GM19328 (cell line): ENCODE results near the gene POU2F1.
"Not testable (repeated sequence)": the region's sequence is repeated elsewhere in the genome, so short reads cannot be mapped to it uniquely, and the experiment has no call there.

Source experiments
- ATAC-seq: cut with Tn5 transposase; IDR thresholded peaks from one replicate; pipeline ENCODE4 v1.9.1; 2021; ENCODE audit warnings: mild to moderate bottlenecking, moderate library complexity; ENCODE audit not compliant: unreplicated experiment

POU2F1 gene

GRCh38 chr1:167305706-167306277, 85.1 kb downstream of the POU2F1 start:
- ATAC-seq = no peak

GRCh38 chr1:167310732-167311131, 90.0 kb downstream of the POU2F1 start:
- ATAC-seq = no peak

GRCh38 chr1:167312871-167313270, 92.2 kb downstream of the POU2F1 start:
- no peak for ATAC-seq

DNA sequence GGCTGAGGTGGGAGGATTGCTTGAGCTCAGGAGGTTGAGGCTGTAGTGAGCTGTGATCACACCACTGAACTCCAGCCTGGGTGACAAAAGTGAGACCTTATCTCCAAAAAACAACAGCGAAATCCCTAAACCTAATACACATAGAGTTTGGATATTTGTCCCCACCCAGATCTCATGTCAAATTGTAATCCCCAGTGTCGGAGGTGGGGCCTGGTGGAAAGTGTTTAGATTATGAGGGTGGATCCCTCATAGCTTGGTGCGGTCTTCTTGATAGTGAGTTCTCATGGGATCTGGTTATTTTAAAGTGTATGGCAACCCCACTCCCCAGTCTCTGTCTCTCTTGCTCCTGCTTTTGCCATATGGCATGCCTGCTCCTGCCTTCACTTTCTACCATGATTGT, 94.0 kb downstream of the POU2F1 start:
- no peak for ATAC-seq

DNA sequence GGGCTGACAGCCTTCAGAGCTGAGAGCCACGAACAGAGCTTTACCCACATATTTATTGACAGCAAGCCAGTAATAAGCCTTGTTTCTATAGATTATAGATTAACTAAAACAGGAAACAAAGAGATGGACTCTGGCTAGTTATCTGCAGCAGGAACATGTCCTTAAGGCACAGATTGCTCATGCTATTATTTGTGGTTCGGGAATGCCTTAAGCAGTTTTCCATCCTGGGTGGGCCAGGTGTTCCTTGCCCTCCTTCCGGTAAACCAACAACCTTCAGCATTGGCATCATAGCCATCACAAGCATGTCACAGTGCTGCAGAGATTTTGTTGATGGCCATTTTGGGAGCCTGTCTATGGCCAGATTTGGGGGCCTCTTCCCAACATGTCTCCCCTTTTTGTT, 96.8 kb downstream of the POU2F1 start:
- ATAC-seq = no peak

DNA sequence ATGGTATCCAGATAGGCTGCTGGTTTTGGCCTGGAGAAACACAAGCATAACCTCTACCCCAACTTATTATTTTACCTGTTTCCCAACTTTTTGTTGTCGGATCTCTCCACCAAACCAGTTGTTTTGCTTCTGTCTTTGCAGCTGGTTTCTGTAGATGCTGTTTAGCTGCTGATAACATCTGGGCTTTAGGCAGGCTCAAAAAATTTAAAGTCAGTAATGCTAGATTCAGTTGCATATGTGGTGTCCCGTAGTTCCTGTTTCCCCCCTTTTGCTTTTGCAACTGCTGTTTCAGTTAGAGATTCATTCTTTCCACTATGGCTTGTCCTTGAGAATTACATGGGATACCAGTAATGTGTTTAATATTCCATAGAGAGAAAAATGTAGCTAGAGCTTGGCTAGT, 98.5 kb downstream of the POU2F1 start:
- not testable (repeated sequence) for ATAC-seq

- ATAC-seq = no peak
Observed at GRCh38 chr1:167322483-167322882, 101.8 kb downstream of the POU2F1 start.

DNA sequence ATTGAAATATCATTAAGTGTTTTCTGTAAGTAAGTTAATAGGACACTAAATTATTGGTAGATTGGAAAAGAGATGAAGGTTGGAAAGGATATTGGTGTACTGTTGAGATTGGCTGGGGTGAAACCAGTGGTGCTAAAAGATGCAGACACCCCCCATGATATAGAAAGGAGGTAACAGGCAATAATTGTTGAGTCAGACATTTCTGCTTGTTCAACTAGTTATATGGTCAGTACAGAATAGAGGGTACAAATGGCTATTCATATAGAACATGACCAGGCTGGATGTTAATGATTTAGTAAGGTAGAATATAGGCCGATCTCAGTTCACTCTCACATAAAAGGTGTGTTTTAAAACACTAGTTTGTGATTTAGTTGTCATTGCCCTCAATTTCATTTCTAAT, 104.5 kb downstream of the POU2F1 start:
- ATAC-seq = no peak

GRCh38 chr1:167328306-167328815, 107.7 kb downstream of the POU2F1 start:
- ATAC-seq = no peak

- peak; percentile 74 for ATAC-seq
Observed at GRCh38 chr1:167328816-167329483, 108.3 kb downstream of the POU2F1 start.

GRCh38 chr1:167330601-167331293, 110.1 kb downstream of the POU2F1 start:
- no peak for ATAC-seq

DNA sequence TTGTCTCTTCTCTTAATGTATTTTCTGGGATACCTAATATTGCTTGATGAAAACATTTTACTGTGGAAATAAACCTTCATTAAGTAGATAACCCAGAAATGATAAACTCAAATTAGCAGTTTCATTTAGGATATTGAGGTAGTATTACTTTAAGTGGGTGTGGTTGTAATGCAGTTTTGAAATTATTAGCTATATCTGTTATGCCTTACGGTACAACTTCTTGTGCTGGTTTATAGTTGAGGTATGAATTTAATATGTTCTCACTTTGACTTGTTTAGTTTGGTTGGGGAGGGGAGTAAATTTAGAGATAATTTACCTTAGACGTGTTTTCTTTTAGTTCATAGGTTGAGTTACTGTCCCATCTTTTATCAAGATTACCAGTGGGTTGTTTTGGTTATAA, 111.0 kb downstream of the POU2F1 start:
- no peak for ATAC-seq

DNA sequence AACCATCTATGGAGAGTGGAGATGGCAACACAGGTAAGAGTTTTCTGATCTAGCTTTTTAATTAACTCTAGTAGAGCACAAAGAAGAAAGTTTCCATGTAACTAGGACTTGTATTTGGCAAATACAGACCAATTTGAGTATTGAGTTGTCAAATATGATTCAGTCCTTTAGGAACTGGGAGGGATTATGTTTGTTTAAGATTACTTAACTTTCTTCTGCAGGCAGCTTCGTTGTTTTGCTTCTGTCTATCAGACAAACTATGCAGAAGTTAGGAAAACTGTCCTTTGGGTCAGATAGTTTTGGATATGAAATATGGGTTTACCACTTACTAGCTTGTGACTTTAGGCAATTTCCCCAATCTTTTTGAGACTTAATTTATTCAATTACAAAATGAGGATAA, 111.8 kb downstream of the POU2F1 start:
- ATAC-seq = no peak

DNA sequence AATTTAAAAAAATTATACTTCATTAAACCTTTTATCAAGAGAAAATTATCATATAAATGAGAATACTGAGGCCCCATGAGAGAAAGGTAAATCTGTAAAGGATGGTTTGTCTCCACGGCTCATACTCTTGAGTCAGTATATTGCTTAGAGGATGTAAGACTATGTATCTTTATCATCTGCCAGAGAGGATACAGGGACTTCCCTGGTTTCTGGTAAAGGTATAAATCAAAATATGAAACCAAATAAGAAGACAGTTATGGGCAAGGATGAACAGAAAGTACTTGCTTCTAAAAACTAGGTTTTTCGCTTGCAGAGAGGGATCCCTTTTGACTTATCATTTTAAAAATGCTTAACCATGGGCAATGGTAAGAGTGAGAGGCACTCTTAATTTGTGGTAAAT, 112.4 kb downstream of the POU2F1 start:
- no peak for ATAC-seq

DNA sequence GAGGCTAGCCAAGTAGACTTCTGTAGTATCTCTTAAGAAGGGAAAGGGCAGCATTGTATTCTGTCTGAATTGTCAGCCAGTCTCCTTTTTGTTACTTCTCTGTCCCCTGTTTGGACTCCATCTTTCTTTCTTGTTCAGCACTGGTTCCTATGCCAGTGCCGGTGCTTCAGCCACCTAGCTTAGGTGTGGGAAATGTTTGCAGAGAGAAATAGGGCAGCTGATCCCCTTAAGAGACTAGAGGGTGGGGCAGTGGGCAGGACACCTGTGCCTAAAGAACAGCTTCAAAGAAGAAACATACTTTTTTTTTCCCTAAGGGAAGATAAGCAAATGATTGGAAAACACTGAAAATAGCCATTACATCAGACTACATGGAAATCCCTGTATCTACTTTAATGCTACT, 113.0 kb downstream of the POU2F1 start:
- ATAC-seq = no peak

GRCh38 chr1:167339405-167339804, 118.7 kb downstream of the POU2F1 start:
- no peak for ATAC-seq

DNA sequence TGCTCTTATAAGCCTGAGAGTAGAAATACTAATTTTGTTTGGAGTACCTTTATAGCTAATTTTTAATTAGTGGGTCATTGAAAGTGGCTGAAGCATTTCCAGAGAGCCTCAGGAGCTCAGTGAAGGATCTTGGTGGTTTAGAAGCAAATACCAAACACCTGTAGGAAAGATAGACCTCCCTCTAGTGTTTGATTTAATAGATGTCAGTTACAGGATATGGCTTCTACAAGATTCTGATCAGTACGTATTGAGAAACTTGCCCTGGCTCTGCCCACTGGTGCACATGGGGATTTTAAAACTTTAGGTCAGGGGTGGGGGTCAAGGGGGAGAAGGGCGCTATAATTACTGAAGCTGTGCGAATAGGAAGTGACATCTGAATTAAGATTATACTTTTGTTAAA, 122.2 kb downstream of the POU2F1 start:
- ATAC-seq = no peak

GRCh38 chr1:167344112-167344511, 123.4 kb downstream of the POU2F1 start:
- ATAC-seq = no peak

DNA sequence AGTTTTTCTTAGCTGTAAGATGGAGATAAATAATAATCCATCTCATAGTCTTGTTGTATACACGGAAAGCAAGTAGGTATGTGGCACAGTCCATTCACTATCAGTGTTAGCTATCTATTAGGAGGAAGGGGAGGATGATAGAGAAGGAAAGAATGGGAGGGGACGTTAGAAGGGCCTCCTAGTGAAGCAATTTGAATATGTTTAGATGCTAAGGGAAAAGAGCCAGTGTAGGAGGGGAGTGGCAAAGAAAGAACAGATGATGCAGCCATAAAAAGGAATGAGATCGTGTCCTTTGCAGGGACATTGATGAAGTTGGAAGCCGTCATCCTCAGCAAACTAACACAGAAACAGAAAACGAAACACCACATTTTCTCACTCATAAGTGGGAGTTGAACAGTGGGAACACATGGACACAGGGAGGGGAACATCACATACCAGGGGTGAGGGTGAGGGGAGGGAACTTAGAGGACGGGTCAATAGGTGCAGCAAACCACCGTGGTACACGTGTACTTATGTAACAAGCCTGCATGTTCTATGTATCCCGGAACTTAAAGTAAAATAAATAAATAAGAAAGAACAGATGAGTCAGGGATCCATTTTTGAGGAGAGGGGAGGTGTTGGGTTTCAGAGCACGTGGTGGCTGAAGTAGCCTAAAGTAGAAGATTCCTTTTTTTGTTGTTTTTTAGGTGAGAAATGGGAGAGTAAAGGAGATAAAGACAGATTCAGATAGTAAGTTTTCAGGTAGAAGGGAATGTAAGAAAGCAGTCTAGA, 124.1 kb downstream of the POU2F1 start:
- ATAC-seq = no peak

GRCh38 chr1:167345386-167345733, 124.7 kb downstream of the POU2F1 start:
- ATAC-seq = no peak

GRCh38 chr1:167357305-167357704, 136.6 kb downstream of the POU2F1 start:
- ATAC-seq = no peak

DNA sequence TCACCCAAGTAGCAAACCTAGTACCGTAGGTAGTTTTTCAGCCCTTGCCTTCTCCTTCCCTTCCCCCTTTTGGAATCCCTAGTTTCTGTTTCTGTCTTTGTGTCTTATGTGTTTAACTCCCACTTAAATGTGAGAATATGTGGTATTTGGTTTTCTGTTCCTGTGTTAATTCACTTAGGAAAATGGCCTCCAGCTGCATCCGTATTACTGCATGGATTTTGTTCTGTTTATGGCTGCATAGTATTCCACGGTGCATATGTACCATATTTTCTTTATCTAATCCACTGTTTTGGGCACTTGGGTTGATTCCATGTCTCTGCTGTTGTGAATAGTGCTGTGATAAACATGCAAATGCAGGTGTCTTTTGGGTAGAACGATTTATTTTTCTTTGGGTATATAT, 138.6 kb downstream of the POU2F1 start:
- ATAC-seq = no peak
